ENCODE results near the gene SLC22A23.
A peak's percentile ranks its signal among the peaks of the same experiment; 100 is the strongest.

Gene SLC22A23

GRCh38 chr6:3228046-3228671 is 228.7 kb downstream of the SLC22A23 start:
- Histone ChIP-seq H2AFZ (ENCODE audit: low read depth, low read length) (no peak overlapping the region), H2BK5ac (ENCODE audit: low read depth, low read length, poor library complexity, severe bottlenecking) (no peak overlapping the region), H3K4ac (ENCODE audit: low read depth in 1 of 2, low read length in 2 of 2) (peak overlapping the region in 1 of 2 experiments; percentile 4), H3K14ac (ENCODE audit: low read length in 2 of 2) (peak overlapping the region in 1 of 2 experiments; percentile 66), H3K18ac (ENCODE audit: low read depth in 1 of 2, low read length in 2 of 2) (peak overlapping the region in 1 of 2 experiments; percentile 35), H3K4me2 (ENCODE audit: low read length, poor library complexity, severe bottlenecking) (peak overlapping the region; percentile 98), H2BK12ac (ENCODE audit: low read length in 2 of 2) (no peak overlapping the region), H3K4me3 (ENCODE audit: insufficient read depth in 1 of 2, low read depth in 1 of 2, low read length in 2 of 2) (peak overlapping the region in 1 of 2 experiments; percentile 59), H2BK15ac (ENCODE audit: low read depth, poor library complexity, severe bottlenecking) (no peak overlapping the region), H4K91ac (ENCODE audit: low read length) (no peak overlapping the region), H3K9ac (ENCODE audit: low read length) (no peak overlapping the region), H3K9me3 (ENCODE audit: control insufficient read depth, low read length) (no peaks in the 10 kb centered on the region), H3K23ac (ENCODE audit: low read length in 2 of 2) (peak overlapping the region in 1 of 2 experiments; percentile 97), H2AK5ac (ENCODE audit: low read length, severe bottlenecking) (no peak overlapping the region), H3K79me1 (replicated peaks; ENCODE audit: low read length, poor library complexity, severe bottlenecking) (peaks cover 6% of the 10 kb centered on the region), H3K27ac (ENCODE audit: low read length, poor library complexity, severe bottlenecking) (no peak overlapping the region), H4K8ac (ENCODE audit: low read length) (no peak overlapping the region), H3K36me3 (ENCODE audit: control insufficient read depth in 1 of 2, insufficient read depth in 2 of 2, low read depth in 1 of 2, low read length in 2 of 2) (no peaks in the 10 kb centered on the region), H2BK120ac (ENCODE audit: low read depth, low read length) (no peak overlapping the region), H3K4me1 (ENCODE audit: control insufficient read depth, insufficient read depth, low read depth, low read length) (peaks cover 34% of the 10 kb centered on the region), H3K27me3 (ENCODE audit: control insufficient read depth in 1 of 2, insufficient read depth in 1 of 2, low read length in 2 of 2) (peaks cover 43 to 86% of the 10 kb centered on the region in 2 experiments)
- WGBS, result under 1% methylated on average over 31 of the region's 38 CpGs
- DNase-seq, result no peak

GRCh38 chr6:3227363-3228045 is 229.3 kb downstream of the SLC22A23 start, which contains the start of gene TUBB2B:
TUBB2B (minus strand) TSS chr6:3227653; CDS start chr6:3227543, 110 bp downstream.
- Histone ChIP-seq H2BK15ac (ENCODE audit: low read depth, poor library complexity, severe bottlenecking) (no peak within 1 kb of the TSS), H2AFZ (ENCODE audit: low read depth, low read length) (peak within 1 kb of the TSS; percentile 67), H3K27ac (ENCODE audit: low read length, poor library complexity, severe bottlenecking) (no peak within 1 kb of the TSS), H3K27me3 (ENCODE audit: control insufficient read depth in 1 of 2, insufficient read depth in 1 of 2, low read length in 2 of 2) (peaks cover 43 to 86% of the 10 kb centered on the region in 2 experiments), H3K4me1 (ENCODE audit: control insufficient read depth, insufficient read depth, low read depth, low read length) (peaks cover 34% of the 10 kb centered on the region), H3K4ac (ENCODE audit: low read depth in 1 of 2, low read length in 2 of 2) (peak within 1 kb of the TSS in 1 of 2 experiments; percentile 45), H3K4me2 (ENCODE audit: low read length, poor library complexity, severe bottlenecking) (peak within 1 kb of the TSS; percentile 98), H3K79me1 (replicated peaks; ENCODE audit: low read length, poor library complexity, severe bottlenecking) (peaks cover 6% of the 10 kb centered on the region), H3K9ac (ENCODE audit: low read length) (peak within 1 kb of the TSS; percentile 43), H3K36me3 (ENCODE audit: control insufficient read depth in 1 of 2, insufficient read depth in 2 of 2, low read depth in 1 of 2, low read length in 2 of 2) (no peaks in the 10 kb centered on the region), H3K14ac (ENCODE audit: low read length in 2 of 2) (peak within 1 kb of the TSS in 1 of 2 experiments; percentile 66), H4K91ac (ENCODE audit: low read length) (no peak within 1 kb of the TSS), H4K8ac (ENCODE audit: low read length) (no peak within 1 kb of the TSS), H2AK5ac (ENCODE audit: low read length, severe bottlenecking) (no peak within 1 kb of the TSS), H2BK120ac (ENCODE audit: low read depth, low read length) (no peak within 1 kb of the TSS), H3K23ac (ENCODE audit: low read length in 2 of 2) (peak within 1 kb of the TSS in 1 of 2 experiments; percentile 97), H3K9me3 (ENCODE audit: control insufficient read depth, low read length) (no peaks in the 10 kb centered on the region), H3K4me3 (ENCODE audit: insufficient read depth in 1 of 2, low read depth in 1 of 2, low read length in 2 of 2) (peak within 1 kb of the TSS; percentile 59 to 70), H3K18ac (ENCODE audit: low read depth in 1 of 2, low read length in 2 of 2) (peak within 1 kb of the TSS; percentile 25 to 92), H2BK12ac (ENCODE audit: low read length in 2 of 2) (peak within 1 kb of the TSS in 1 of 2 experiments; percentile 47), H2BK5ac (ENCODE audit: low read depth, low read length, poor library complexity, severe bottlenecking) (no peak within 1 kb of the TSS)
- under 1% methylated on average over 57 of the region's 66 CpGs for WGBS
- peak; percentile 62 for DNase-seq

GRCh38 chr6:3226481-3227362 is 230.1 kb downstream of the SLC22A23 start:
- H2BK120ac ChIP-seq (ENCODE audit: low read depth, low read length), result no peak overlapping the region
- peak overlapping the region in 1 of 2 experiments; percentile 7 for H2BK12ac ChIP-seq (ENCODE audit: low read length in 2 of 2)
- DNase-seq, result peak; percentile 52
- no peak overlapping the region for H3K14ac ChIP-seq (ENCODE audit: low read length in 2 of 2)
- H3K4me1 ChIP-seq (ENCODE audit: control insufficient read depth, insufficient read depth, low read depth, low read length), result peaks cover 34% of the 10 kb centered on the region
- no peaks in the 10 kb centered on the region for H3K9me3 ChIP-seq (ENCODE audit: control insufficient read depth, low read length)
- H4K91ac ChIP-seq (ENCODE audit: low read length), result no peak overlapping the region
- no peak overlapping the region for H2BK15ac ChIP-seq (ENCODE audit: low read depth, poor library complexity, severe bottlenecking)
- no peak overlapping the region for H2AK5ac ChIP-seq (ENCODE audit: low read length, severe bottlenecking)
- H3K4me3 ChIP-seq (ENCODE audit: insufficient read depth in 1 of 2, low read depth in 1 of 2, low read length in 2 of 2), result peak overlapping the region; percentile 59 to 70
- peak overlapping the region; percentile 43 for H3K9ac ChIP-seq (ENCODE audit: low read length)
- no peak overlapping the region for H2BK5ac ChIP-seq (ENCODE audit: low read depth, low read length, poor library complexity, severe bottlenecking)
- H3K36me3 ChIP-seq (ENCODE audit: control insufficient read depth in 1 of 2, insufficient read depth in 2 of 2, low read depth in 1 of 2, low read length in 2 of 2), result no peaks in the 10 kb centered on the region
- H3K79me1 ChIP-seq (replicated peaks; ENCODE audit: low read length, poor library complexity, severe bottlenecking), result peaks cover 6% of the 10 kb centered on the region
- peak overlapping the region in 1 of 2 experiments; percentile 93 for H3K23ac ChIP-seq (ENCODE audit: low read length in 2 of 2)
- H3K4ac ChIP-seq (ENCODE audit: low read depth in 1 of 2, low read length in 2 of 2), result no peak overlapping the region
- H3K18ac ChIP-seq (ENCODE audit: low read depth in 1 of 2, low read length in 2 of 2), result peak overlapping the region; percentile 11 to 92
- no peak overlapping the region for H3K27ac ChIP-seq (ENCODE audit: low read length, poor library complexity, severe bottlenecking)
- WGBS, result 3% methylated on average over 44 of the region's 54 CpGs
- H3K4me2 ChIP-seq (ENCODE audit: low read length, poor library complexity, severe bottlenecking), result peak overlapping the region; percentile 98
- H4K8ac ChIP-seq (ENCODE audit: low read length), result no peak overlapping the region
- peak overlapping the region; percentile 67 for H2AFZ ChIP-seq (ENCODE audit: low read depth, low read length)
- peaks cover 43 to 81% of the 10 kb centered on the region in 2 experiments for H3K27me3 ChIP-seq (ENCODE audit: control insufficient read depth in 1 of 2, insufficient read depth in 1 of 2, low read length in 2 of 2)

All from mesenchymal stem cell (in vitro differentiated cells and primary cell).